Right atrium auricular region (tissue), 2 donors: ENCODE measurements around the gene PRMT5. TPM values are rescaled to one million over a fixed set of nuclear protein-coding genes. Genes with fewer than 3 reads are reported as not detected.

Source experiments
- DNase-seq: peaks from one replicate; pipeline ENCODE4 v3.0.0-alpha.2; 2019; ENCODE audit warnings: low spot score
- H3K27ac ChIP-seq, 2 donors: fragments of 200-600 bp; sonication (generic); 1 replicate in 1 of 2; 2 replicates in 1 of 2; pipeline ENCODE4 v1.5.1; 2016 to 2019
- H3K27me3 ChIP-seq, 2 donors: fragments of 200-600 bp; sonication (generic); one replicate each; pipeline versions ENCODE4 v1.5.1 to v1.6.0; 2017 to 2019
- H3K36me3 ChIP-seq: fragments of 200-600 bp; sonication (generic); one replicate; pipeline ENCODE4 v1.5.1; 2016
- H3K4me1 ChIP-seq, 2 donors: fragments of 200-600 bp; sonication (generic); one replicate each; pipeline versions ENCODE4 v1.5.1 to v1.6.0; 2017 to 2019
- H3K4me3 ChIP-seq, 2 donors: fragments of 200-600 bp; sonication (generic); 1 replicate in 1 of 2; 2 replicates in 1 of 2; pipeline ENCODE4 v1.5.1; 2017 to 2019; ENCODE audit warnings: mild to moderate bottlenecking in 1 of 2, moderate library complexity in 1 of 2
- H3K9me3 ChIP-seq, 2 donors: fragments of 200-600 bp; sonication (generic); one replicate each; pipeline ENCODE4 v1.5.1; 2019
- total RNA-seq, 2 donors: library from RNA; depleted of rRNA; stranded (reverse); fragments of >200 nt; gene quantifications; one replicate each; pipeline ENCODE4 v1.1.0, GENCODE V29; 2016
- TF ChIP-seq, protein P1 (sequence below), 2 donors: fragments of 200-600 bp; sonication (generic); IDR thresholded peaks; one replicate each; pipeline ENCODE4 v1.5.1; 2019; ENCODE audit warnings: antibody characterized with exemption in 2 of 2

The PRMT5 gene
- total RNA-seq, 2 donors from 2014 or later = 23.3 to 55.1 TPM

GRCh38 chr14:22882064-22882463, 47.1 kb downstream of the PRMT5 start:
- peaks cover 0 to 11% of the 10 kb centered on the region in 2 donors for H3K4me1 ChIP-seq
- H3K9me3 ChIP-seq = no peaks in the 10 kb centered on the region
- peaks cover 24% of the 10 kb centered on the region for H3K36me3 ChIP-seq
- no peak overlapping the region for H3K4me3 ChIP-seq
- no peak for DNase-seq
- H3K27ac ChIP-seq = no peak overlapping the region
- no peaks in the 10 kb centered on the region for H3K27me3 ChIP-seq
- TF ChIP-seq, protein P1, sequence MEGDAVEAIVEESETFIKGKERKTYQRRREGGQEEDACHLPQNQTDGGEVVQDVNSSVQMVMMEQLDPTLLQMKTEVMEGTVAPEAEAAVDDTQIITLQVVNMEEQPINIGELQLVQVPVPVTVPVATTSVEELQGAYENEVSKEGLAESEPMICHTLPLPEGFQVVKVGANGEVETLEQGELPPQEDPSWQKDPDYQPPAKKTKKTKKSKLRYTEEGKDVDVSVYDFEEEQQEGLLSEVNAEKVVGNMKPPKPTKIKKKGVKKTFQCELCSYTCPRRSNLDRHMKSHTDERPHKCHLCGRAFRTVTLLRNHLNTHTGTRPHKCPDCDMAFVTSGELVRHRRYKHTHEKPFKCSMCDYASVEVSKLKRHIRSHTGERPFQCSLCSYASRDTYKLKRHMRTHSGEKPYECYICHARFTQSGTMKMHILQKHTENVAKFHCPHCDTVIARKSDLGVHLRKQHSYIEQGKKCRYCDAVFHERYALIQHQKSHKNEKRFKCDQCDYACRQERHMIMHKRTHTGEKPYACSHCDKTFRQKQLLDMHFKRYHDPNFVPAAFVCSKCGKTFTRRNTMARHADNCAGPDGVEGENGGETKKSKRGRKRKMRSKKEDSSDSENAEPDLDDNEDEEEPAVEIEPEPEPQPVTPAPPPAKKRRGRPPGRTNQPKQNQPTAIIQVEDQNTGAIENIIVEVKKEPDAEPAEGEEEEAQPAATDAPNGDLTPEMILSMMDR (IDR thresholded peaks at IDR 0.05) = no peak

- H3K4me3 ChIP-seq = no peak overlapping the region
- H3K27ac ChIP-seq = no peak overlapping the region
- no peaks in the 10 kb centered on the region for H3K9me3 ChIP-seq
- H3K4me1 ChIP-seq = peaks cover 0 to 10% of the 10 kb centered on the region in 2 donors
- no peaks in the 10 kb centered on the region for H3K27me3 ChIP-seq
- DNase-seq = no peak
- TF ChIP-seq, protein P1 (IDR thresholded peaks at IDR 0.05) = no peak
- H3K36me3 ChIP-seq = peaks cover 59% of the 10 kb centered on the region
These were observed 50.6 kb downstream of the PRMT5 start for GRCh38 chr14:22878271-22879246.

GRCh38 chr14:22877000-22877501, 52.1 kb downstream of the PRMT5 start:
- Histone ChIP-seq H3K27ac (no peak overlapping the region), H3K4me1 (peaks cover 0 to 14% of the 10 kb centered on the region in 2 donors), H3K36me3 (peaks cover 65% of the 10 kb centered on the region), H3K4me3 (no peak overlapping the region), H3K9me3 (no peaks in the 10 kb centered on the region), H3K27me3 (no peaks in the 10 kb centered on the region)
- no peak for DNase-seq
- TF ChIP-seq, protein P1 (IDR thresholded peaks at IDR 0.05) = no peak

DNA sequence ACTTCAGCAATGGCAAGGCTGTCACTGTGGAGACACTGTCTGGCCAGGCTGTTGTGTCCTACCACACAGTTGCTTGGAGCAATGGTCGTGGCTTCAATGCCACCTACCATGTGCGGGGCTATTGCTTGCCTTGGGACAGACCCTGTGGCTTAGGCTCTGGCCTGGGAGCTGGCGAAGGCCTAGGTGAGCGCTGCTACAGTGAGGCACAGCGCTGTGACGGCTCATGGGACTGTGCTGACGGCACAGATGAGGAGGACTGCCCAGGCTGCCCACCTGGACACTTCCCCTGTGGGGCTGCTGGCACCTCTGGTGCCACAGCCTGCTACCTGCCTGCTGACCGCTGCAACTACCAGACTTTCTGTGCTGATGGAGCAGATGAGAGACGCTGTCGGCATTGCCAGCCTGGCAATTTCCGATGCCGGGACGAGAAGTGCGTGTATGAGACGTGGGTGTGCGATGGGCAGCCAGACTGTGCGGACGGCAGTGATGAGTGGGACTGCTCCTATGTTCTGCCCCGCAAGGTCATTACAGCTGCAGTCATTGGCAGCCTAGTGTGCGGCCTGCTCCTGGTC, 53.3 kb downstream of the PRMT5 start:
- Histone ChIP-seq H3K36me3 (peaks cover 65% of the 10 kb centered on the region), H3K27ac (no peak overlapping the region), H3K27me3 (no peaks in the 10 kb centered on the region), H3K9me3 (no peaks in the 10 kb centered on the region), H3K4me1 (peaks cover 0 to 20% of the 10 kb centered on the region in 2 donors), H3K4me3 (no peak overlapping the region)
- TF ChIP-seq, protein P1 (IDR thresholded peaks at IDR 0.05) = no peak
- DNase-seq = no peak

DNA sequence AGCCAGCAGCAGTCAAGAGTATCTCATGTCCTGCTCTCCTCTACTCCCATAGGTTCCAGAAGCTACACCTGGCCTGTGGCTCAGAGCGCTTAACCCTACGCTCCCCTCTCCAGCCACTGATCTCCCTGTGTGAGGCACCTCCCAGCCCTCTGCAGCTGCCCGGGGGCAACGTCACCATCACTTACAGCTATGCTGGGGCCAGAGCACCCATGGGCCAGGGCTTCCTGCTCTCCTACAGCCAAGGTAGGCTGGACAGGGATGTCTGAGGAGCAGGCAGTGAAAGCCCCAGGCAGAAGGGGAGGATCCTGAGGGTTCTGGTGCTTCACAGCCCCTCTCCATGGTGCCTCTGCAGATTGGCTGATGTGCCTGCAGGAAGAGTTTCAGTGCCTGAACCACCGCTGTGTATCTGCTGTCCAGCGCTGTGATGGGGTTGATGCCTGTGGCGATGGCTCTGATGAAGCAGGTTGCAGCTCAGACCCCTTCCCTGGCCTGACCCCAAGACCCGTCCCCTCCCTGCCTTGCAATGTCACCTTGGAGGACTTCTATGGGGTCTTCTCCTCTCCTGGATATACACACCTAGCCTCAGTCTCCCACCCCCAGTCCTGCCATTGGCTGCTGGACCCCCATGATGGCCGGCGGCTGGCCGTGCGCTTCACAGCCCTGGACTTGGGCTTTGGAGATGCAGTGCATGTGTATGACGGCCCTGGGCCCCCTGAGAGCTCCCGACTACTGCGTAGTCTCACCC, 54.0 kb downstream of the PRMT5 start:
- H3K4me1 ChIP-seq = peaks cover 0 to 27% of the 10 kb centered on the region in 2 donors
- DNase-seq = no peak
- no peaks in the 10 kb centered on the region for H3K27me3 ChIP-seq
- peaks cover 65% of the 10 kb centered on the region for H3K36me3 ChIP-seq
- H3K4me3 ChIP-seq = no peak overlapping the region
- TF ChIP-seq, protein P1 (IDR thresholded peaks at IDR 0.05) = no peak
- H3K27ac ChIP-seq = no peak overlapping the region
- H3K9me3 ChIP-seq = no peaks in the 10 kb centered on the region
